GM23338 (cell line): ENCODE data around the gene HOXC4.

Experiments
- EZH2 ChIP-seq: fragments of 200-600 bp; sonication (generic); IDR thresholded peaks from one replicate; pipeline ENCODE4 v1.8.0; 2017; ENCODE audit warnings: antibody characterized with exemption, mild to moderate bottlenecking, low read depth; ENCODE audit not compliant: unreplicated experiment
- EZH2phosphoT487 ChIP-seq: fragments of 200-600 bp; sonication (generic); IDR thresholded peaks from one replicate; pipeline ENCODE4 v1.8.1; 2018; ENCODE audit warnings: antibody characterized with exemption; ENCODE audit not compliant: unreplicated experiment
- NANOG ChIP-seq: IDR thresholded peaks from 2 replicates; pipeline ENCODE4 v1.6.1; 2016; ENCODE audit warnings: antibody characterized with exemption, borderline replicate concordance
- POLR2AphosphoS5 ChIP-seq: IDR thresholded peaks from 2 replicates; pipeline ENCODE4 v1.6.1; 2016; ENCODE audit warnings: antibody characterized with exemption, low read depth
- ZNF114 ChIP-seq: fragments of 250-450 bp; sonication (Bioruptor Pico); IDR thresholded peaks from 2 replicates; pipeline ENCODE4 v1.5.0; 2020; ENCODE audit warnings: mild to moderate bottlenecking, moderate library complexity
- ZNF331 ChIP-seq: fragments of 250-450 bp; sonication (Bioruptor Pico); IDR thresholded peaks from 2 replicates; pipeline ENCODE4 v1.5.0; 2020; ENCODE audit warnings: low read depth, mild to moderate bottlenecking, moderate library complexity
- TF ChIP-seq, protein P1 (sequence below), 2 experiments: fragments of 200-600 bp in 1 of 2; sonication (generic) in 1 of 2; conservative IDR thresholded peaks; 2 replicates each; pipeline versions ENCODE4 v1.5.1 to v1.6.1; 2016 to 2017; ENCODE audit warnings: antibody characterized with exemption in 2 of 2, low read depth in 2 of 2, mild to moderate bottlenecking in 2 of 2, moderate library complexity in 1 of 2
- TF ChIP-seq, protein P2 (sequence below): IDR thresholded peaks from one replicate; pipeline ENCODE4 v1.6.1; 2018; ENCODE audit warnings: antibody characterized with exemption; ENCODE audit not compliant: unreplicated experiment

DNA sequence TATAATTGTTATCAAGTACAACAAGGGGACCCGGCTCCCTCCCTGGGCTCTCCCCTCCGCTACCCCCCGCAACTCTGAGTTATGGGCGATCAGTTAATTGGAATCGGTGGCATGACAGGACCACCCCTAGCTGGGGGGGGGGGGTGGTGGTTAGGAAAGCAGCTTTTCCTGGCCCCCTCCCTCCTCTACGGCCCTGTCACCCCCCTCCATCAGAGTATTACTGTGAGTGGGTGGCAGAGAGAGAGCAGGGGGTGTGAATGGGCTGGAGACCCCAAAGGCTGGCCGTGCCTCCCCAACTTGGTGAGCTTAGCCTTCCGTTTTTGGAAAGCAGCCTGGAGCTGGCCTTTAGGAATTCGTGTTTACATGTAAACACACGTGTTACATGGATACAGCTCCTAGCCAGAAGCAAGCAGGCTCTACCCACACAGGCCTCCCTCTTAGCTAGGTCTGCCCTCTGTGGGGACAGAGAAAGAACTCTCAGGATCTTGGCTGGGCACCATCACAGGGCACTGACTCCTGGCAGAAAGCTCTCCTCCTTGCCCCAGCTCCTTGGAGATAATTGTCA, 1.1 kb upstream of the HOXC4 start:
- no peak for TF ChIP-seq EZH2
- TF ChIP-seq, protein P1, sequence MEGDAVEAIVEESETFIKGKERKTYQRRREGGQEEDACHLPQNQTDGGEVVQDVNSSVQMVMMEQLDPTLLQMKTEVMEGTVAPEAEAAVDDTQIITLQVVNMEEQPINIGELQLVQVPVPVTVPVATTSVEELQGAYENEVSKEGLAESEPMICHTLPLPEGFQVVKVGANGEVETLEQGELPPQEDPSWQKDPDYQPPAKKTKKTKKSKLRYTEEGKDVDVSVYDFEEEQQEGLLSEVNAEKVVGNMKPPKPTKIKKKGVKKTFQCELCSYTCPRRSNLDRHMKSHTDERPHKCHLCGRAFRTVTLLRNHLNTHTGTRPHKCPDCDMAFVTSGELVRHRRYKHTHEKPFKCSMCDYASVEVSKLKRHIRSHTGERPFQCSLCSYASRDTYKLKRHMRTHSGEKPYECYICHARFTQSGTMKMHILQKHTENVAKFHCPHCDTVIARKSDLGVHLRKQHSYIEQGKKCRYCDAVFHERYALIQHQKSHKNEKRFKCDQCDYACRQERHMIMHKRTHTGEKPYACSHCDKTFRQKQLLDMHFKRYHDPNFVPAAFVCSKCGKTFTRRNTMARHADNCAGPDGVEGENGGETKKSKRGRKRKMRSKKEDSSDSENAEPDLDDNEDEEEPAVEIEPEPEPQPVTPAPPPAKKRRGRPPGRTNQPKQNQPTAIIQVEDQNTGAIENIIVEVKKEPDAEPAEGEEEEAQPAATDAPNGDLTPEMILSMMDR (conservative IDR thresholded peaks at IDR 0.05; ENCODE audit: low read depth in 2 of 2): no peak
- TF ChIP-seq ZNF331 (CRISPR knock-in tag): no peak
- TF ChIP-seq, protein P2, sequence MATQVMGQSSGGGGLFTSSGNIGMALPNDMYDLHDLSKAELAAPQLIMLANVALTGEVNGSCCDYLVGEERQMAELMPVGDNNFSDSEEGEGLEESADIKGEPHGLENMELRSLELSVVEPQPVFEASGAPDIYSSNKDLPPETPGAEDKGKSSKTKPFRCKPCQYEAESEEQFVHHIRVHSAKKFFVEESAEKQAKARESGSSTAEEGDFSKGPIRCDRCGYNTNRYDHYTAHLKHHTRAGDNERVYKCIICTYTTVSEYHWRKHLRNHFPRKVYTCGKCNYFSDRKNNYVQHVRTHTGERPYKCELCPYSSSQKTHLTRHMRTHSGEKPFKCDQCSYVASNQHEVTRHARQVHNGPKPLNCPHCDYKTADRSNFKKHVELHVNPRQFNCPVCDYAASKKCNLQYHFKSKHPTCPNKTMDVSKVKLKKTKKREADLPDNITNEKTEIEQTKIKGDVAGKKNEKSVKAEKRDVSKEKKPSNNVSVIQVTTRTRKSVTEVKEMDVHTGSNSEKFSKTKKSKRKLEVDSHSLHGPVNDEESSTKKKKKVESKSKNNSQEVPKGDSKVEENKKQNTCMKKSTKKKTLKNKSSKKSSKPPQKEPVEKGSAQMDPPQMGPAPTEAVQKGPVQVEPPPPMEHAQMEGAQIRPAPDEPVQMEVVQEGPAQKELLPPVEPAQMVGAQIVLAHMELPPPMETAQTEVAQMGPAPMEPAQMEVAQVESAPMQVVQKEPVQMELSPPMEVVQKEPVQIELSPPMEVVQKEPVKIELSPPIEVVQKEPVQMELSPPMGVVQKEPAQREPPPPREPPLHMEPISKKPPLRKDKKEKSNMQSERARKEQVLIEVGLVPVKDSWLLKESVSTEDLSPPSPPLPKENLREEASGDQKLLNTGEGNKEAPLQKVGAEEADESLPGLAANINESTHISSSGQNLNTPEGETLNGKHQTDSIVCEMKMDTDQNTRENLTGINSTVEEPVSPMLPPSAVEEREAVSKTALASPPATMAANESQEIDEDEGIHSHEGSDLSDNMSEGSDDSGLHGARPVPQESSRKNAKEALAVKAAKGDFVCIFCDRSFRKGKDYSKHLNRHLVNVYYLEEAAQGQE: no peak
- no peak for TF ChIP-seq POLR2AphosphoS5
- no peak for TF ChIP-seq NANOG
- TF ChIP-seq EZH2phosphoT487: no peak
- no peak for TF ChIP-seq ZNF114 (CRISPR knock-in tag)
